HG03520 (cell line): ENCODE measurements around the gene MS4A5.

Experiments used
- ATAC-seq: cut with Tn5 transposase; IDR thresholded peaks from one replicate; pipeline ENCODE4 v1.9.1; 2021; ENCODE audit warnings: mild to moderate bottlenecking, moderate library complexity; ENCODE audit not compliant: unreplicated experiment

MS4A5 gene

DNA sequence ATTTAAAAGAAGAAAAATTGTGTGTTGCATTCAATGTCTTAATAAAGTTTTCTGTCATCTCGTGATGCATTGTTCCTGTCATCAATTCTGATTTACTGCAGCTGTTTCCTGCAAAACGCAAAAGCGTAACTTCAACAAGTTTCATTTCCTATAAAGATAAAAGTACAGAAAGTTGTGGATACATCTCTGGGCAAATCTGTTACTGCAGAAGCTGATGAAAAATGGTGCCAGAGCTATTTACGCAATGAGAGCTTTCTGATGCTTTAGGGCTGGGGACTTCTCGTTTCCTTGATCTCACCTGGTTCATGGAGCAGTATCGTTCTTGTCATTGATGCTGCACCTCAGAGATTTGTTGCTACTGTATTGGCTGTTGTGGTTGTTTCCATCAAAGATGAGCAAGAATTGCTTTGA is 47.7 kb downstream of the MS4A5 start:
- ATAC-seq: peak; percentile 72

DNA sequence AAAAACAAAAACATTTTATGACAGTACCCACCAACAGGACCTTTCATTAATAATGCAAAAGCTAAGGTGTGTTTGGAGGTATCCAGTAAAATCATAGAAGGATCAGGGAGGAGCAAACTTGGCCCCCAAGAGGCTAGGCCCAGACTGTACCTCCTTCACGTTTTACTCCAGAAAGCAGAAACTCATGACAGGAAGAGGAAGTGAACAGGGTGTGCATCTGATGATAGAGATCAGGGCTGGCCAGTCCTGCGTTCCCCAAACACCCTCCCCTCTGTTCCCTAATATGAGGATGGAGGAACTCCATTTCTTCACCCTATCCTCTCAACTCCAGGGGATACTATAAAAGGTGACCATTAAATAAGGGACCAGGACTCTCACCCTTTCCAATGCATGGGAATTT is 53.0 kb downstream of the MS4A5 start:
- ATAC-seq: no peak

DNA sequence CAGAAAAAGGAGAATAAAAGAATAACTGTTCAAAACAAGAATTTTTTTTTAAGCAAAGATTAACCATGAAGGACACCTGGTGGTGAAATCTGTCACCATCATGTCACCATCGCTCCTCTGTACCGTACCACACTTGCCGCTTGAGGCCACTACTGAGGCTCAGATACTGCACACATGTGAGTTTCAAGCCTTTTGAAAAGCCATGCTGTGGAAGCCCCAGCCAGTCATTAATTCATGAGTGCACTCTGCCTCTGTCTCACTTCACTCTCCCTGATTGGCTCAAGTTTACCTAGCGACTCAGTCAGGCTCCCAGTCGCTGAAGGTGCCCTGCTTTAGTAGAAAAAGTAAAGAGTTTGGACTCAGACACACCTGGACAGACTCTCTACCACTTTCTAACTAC is 56.6 kb downstream of the MS4A5 start:
- peak; percentile 99 for ATAC-seq

DNA sequence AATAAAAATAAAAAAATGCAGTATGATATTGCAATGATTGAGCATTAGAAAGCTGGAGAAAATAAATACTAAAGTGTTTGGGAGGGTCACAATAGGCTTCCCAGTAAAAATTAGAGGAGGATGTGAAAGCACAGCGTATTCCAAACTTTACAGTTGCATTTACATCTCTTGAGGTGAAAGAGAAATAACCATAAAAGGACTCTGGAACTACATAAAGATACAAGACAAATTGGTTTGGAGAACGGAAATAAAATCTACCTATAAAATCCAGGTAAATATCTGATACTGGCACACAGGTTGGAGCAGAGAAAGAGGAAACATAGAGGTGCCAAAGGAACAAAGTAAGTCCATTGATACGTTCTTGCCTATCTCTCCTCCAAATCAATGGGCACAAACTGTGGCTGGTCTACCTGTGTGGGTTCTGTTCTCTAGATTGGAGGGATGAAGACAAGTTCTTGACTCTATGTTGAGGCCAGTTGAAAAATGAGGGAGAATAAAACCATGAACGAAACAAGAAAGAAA is 63.2 kb downstream of the MS4A5 start, which contains the start of gene MS4A12:
Gene MS4A12 (plus strand): TSS at position 291 of the 522 bp plus-strand sequence. CDS start 4,541 bp downstream, outside the sequence.
- ATAC-seq: no peak

DNA sequence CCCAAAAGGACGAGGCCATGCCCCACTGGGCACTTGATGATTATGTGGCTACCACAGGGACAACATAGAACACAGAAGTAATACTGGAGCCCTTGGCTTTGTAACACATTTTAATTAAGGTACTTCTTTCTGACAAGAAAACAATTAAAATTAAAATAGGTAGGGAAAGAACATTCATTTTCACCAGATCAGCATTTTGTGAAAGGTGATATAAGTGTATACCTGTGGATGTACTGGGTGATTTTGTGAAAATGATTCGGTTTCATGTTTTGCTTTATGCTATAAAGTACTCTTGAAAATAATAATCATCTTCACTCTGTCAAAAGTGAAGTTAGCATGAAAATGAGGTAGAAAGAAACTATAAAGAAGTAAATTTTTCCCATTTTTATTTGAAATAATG is 64.1 kb downstream of the MS4A5 start:
- ATAC-seq: no peak
